KBM-7 (cell line): ENCODE results near the gene NMNAT2.
"Not testable (repeated sequence)": the region's sequence is repeated elsewhere in the genome, so short reads cannot be mapped to it uniquely, and the experiment has no call there.

Source experiments
- DNase-seq: peaks from one replicate; pipeline ENCODE4 v3.0.0-alpha.2; 2015
- in situ Hi-C: fragments of 300-500 bp; cut with MboI; formaldehyde crosslinking; loops from 2 replicates; pipeline ENCODE4 v1.14.3; 2020; ENCODE audit warnings: low sequenced_read_pairs, low pct_unique_long_range_greater_than_20kb, mixed read lengths

The NMNAT2 gene

DNA sequence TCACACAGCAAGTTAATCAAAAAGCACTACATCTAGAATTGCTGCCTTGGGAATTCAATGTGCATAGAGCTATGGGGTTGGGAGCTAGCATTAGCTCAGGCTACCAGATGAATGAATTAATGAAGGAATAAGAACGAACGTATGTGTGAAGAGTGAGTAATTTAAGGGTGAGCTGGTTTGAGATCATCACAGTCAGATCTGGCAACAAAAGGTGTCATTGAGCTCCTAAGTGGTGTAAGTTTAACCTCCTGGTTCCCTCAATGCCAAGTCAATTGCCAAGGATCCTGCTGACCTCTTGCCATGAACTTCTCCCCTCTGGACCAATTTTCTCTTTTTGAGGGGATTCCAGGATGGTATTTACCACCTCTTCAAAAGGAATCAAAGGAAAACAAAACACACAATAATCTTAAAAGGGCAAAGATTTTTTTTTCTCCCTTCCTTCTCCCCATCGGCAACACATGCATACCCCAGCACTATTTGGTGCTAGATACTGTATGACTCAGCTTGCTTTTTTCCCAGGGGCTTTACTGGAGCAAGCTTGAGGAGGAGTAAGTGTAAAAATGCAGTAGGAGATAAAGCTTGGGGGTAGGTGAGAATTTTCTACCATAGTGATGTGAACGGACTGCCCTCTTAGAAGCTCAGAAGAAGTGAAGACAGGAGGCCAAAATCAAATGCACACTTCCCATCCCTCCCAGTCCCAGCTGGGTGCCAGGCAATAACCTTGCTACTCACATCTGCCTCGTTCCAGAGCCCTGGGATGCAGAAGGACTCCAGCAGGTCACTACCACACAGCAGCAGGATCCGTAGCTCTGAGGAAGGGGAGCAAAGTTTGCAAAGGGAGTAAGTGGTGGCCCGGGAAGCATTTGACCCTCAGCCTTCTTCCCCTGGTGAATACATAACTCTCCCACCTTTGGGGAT, 140.1 kb downstream of the NMNAT2 start:
- in situ Hi-C loops: no loop called here
- DNase-seq: no peak

DNA sequence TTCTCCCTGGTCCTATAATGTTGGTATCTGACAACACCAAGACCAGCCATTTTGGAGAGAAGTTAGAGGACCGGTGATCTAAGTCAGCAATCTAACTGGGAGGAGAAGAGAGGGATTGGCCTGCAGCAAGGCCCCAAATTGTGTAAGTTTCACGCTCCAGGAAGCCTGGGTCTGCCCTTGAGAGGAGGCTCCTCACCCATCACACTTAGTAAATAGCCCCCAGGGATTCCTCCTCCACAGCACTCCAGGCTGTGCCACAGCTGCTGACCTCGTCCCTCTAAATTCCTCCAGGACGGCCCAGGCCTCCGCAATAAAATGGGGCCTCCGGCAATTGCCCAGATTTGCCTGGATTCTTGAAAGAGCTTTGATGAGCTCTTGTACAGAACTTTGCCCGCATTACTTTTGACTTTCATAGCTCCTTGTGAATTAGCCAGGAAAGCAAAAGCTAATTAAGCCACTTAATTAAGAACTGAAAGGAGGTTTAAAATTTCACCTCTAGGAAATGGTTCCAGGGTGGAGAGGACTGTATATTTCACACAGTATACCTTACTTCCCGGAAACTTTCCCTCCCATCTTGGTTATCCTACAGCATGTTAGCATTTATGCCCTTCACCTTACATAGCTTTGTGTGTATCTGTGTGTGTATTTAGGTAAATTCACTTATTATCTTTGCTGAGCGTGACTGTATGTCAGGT, 141.6 kb downstream of the NMNAT2 start:
- no peak for DNase-seq
- in situ Hi-C loops: no loop called here

DNA sequence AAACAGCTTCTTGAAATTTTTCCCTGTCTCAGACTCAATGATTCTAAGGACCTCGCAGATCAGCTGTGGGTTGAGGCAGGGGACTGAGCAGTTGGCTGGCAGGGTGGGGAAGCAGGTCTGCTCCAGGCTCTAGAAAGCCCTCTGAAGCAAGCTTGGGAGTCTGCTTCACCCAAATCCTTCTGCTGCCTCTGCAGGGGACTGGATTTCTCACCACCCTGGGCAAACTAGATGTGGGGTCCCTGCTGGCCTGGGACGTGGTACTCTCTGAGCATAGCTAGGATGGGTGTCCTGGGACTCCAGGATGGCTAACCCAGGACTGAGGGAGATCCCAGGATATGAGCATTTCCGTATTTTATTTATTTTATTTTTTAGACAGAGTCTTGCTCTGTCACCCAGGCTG, 142.9 kb downstream of the NMNAT2 start:
- no peak for DNase-seq
- in situ Hi-C loops: no loop called here

DNA sequence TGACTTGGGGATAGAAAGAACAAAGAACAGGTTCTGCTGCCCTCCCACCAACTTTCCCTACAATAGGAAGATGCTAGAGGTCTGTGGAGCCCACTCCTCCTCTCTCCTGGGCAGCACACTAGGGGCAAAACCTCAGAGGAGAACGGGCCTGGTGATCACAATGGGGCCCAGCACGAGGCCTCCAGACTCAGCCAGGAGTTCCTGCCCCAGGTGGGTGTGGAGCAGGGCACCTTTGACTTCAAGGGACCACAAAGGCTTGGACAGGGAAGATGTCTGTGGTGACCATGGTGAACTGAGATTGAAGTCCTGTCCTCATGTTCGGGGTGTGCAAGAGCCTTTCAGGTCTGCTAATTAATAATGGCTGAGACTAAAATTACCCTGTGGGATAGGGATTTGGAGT, 143.3 kb downstream of the NMNAT2 start:
- in situ Hi-C loops: no loop called here

DNA sequence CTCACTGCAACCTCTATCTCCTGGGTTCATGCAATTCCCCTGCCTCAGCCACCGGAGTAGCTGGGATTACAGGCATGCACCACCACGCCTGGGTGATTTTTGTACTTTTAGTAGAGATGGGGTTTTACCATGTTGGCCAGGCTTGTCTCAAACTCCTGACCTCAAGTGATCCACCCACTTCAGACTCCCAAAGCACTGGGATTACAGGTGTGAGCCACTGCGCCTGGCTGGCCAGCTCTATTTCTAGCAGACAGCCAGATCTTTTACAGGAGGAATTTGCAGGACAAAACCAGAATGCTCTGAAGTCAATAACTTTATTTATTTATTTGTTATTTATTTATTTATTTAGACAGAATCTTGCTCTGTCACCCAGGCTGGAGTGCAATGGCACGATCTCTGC, 144.2 kb downstream of the NMNAT2 start:
- in situ Hi-C loops, DNase-seq: not testable (repeated sequence)

More for the DNA sequence above, 143.3 kb downstream of the NMNAT2 start:
- no peak for DNase-seq

DNA sequence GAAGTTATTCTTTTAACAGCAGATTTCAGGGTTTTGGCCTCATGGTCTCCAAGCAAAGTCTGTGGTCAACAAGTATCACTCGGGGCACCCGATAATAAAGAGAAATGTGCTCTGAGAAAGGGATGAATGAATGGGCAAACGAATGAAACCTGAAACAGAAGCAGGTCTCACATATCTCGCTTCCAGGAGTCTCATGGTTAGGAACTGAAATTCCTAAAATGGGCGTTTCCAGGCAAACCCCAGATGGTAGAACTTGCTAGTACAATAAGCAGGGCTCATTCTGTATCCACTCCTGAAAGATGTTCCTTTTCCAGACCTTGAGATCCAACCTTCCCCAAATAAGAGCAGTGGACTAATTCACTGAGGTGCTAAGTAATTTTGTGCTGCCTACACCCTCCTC, 144.9 kb downstream of the NMNAT2 start:
- in situ Hi-C loops: no loop called here

DNA sequence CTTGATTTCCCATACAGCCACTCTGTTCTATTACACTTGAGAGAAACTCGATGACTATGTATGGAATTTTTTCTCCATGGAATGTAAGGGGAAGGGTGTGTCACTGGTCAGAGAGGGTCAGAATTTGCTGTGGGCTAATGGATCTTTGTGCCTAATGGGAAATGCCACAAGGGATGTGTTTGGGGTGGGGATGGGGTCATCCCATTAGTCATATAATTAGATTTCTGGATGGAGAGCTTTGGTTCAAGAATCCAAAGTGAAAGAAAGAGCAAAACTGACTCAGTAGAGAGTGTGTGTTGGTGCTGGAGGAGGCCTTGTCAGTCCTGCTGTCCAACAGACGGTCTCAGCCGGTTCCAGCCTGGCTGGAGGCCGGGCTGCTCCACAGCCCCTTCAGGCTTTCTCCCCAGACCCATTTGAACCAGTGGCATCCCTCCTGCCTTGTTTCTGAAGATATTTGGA, 145.8 kb downstream of the NMNAT2 start:
- in situ Hi-C loops: no loop called here
- DNase-seq: no peak

More for the DNA sequence above, 144.9 kb downstream of the NMNAT2 start:
- no peak for DNase-seq

DNA sequence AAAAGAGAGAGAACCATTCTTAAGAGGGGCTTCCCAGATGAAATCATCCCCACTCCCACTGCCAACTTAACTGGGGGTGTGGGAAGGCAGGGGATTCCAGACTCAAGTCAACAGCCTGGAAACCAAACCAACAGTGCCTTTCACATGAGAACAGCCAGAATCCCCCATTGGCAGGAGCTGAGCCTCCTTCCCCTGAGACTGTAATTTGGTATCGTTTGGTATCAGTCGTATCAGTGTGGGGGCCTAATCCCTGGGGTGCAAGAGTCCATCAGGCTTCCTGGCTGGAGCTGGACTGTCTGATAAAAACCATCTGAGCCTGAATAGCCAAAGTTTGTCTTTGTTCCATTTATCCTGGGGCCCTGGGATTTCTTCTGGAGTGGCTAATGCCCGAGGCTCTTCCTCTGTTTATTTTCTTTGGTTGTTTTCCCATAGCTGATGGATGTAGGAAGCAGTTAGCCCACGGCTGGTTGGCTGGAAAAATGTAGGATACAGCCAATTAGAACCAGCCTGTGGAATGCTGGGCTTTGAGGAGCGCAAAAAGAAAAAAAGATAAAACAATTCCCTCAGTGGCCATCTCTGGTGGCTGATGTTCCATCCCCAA, 147.5 kb downstream of the NMNAT2 start:
- DNase-seq: no peak
- in situ Hi-C loops: no loop called here

DNA sequence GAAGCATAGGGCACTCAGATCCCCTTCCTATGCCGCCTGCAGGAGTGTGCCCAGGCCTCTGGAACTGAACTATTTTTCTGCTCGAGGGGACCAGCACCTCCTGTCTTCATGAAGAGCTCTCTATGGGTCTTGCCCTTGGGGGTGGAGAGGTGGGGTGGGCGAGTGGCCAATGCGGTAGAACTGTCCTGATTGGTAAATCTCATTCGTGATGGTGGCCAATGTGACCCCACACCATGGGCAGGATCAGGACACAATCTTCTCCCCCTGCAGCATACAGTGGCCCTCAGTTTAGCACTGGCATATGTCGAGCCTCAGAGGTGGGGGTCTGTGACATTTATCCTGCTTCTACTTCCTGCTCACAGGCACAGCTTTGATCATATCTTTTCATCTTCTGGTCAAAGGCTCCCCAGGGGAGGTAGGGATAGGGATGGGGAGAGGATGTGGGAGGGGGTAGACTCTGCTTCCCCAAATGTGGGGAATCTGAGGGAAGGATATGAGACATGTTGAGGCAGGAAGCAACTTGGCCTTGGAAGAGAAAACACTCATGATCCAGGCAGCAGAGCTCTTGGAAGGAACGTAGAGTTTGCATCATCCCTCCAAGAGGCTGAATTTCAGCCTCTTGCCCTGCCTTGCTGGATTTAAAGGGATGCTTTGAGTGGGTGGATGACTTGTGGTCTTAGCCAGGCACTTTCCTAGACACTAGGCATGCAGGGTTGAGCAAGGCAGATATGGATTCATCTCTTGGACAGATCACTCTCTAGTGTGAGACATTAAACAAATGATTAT, 150.3 kb downstream of the NMNAT2 start:
- DNase-seq: no peak
- in situ Hi-C loops: no loop called here

DNA sequence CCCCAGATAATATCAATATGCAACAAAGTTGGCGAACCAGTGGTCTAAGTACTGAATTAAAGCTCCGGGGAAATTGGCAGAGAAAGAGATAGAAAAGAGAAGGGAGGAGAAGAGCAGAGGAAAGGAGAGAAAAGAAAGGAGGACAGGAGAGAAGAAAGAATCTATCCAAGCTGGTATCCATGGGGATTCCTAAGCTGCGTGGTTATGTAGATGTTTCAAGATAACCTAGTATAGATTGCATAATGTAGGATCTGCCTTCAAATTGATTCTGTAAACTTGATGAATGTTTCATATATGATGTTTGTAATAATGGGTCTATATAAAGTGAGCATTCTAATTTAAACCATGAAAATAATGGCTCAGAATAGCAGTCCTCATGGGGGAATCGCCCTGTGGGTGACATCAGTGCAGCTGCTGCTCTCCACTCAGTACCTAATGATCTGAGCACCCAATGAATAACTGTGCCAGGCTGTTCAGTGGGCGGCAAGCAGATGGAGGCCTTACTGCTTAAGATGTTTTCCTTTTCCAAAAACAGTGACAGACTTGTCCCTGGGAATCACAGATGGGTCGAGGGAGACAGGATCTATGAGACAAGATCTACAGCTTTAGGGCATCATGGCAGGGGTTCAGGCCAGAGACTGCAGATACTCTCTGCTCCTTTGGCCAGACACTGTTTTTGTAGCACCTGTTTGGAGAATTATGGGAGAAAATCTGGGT, 154.1 kb downstream of the NMNAT2 start:
- in situ Hi-C loops: no loop called here
- DNase-seq: no peak

DNA sequence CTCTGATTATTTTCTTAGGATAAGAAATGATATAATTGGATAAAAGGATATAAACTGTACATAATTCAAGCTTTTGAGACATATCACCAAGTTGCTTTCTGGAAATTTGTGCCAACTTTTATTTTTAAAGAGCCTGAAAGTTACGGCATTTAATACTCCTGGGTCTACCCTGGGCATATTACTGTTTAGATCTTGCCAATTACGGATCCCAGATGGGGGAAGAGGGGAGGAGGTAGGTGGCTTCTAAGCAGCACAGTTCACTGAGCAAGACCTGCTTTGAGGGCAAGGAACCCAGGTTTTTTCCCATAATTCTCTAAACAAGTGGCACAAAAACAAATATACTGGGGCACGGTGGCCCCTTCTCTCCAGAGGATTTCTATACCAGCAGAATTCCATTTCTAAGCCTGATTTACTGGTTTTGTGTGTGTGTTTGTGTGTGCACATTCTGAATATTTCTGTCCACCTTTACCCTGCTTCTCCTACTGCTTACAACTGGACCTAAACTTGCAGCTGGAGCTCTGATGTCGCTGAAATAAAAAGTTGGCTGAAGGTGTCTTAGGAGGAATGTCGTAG, 155.5 kb downstream of the NMNAT2 start:
- in situ Hi-C loops: no loop called here
- DNase-seq: no peak

DNA sequence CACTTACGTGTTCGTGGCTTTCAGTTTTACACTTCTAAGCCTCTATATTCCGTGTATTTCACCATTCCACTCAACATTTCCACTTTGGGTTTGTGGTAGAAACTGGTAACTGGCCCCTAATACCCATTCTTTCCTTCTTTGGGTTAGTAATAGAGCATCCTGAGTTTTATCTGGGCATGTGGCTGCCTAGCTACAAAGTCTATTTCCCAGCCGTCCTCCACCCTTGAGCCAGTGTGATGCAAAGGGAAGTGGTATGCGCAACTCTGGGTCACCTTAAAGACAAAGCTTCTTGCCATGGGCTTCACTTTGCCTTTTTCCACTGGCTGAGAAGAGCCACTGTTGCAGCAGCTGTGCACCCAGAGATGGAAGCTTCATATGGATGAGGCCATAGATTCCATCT, 158.3 kb downstream of the NMNAT2 start:
- in situ Hi-C loops: no loop called here
- no peak for DNase-seq

DNA sequence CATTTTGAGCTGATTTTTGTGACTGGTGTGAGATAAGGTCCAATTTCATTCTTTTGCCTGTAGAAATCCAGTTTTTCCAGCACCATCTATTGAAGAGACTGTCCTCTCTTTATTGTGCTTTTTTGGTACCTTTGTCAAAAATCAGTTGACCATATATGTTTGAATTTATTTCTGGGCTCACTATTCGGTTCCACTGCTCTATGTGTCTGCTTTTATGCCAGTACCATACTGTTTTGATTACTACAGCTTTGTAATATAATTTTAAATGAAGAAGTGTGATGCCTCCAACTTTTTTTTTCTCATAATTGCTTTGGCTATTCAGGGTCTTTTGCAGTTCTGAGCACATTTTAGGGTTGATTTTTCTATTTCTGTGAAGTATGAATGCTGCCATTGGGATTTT, 163.1 kb downstream of the NMNAT2 start:
- DNase-seq: no peak
- in situ Hi-C loops: no loop called here

DNA sequence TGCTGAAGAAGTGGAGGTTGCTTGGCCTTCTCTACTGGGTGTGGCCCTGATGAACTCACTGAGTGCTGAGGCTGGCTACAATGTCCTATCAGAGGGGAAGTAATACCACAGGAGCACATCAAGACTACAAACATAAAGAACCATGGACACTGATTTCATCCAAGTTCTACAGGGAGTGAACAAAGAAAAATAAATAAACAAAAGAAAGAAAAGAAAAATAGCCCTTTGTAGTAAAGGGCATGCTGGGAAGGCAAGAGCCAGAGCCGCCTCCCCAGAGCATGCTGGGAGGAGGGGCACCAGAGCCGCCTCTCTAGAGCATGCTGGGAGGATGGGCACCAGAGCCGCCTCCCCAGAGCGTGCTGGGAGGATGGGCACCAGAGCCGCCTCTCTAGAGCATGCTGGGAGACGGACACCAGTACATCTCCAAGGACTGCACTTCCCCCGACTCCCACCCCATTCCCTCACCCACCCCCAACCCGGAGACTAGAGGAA, 166.2 kb downstream of the NMNAT2 start:
- DNase-seq: no peak
- in situ Hi-C loops: no loop called here

DNA sequence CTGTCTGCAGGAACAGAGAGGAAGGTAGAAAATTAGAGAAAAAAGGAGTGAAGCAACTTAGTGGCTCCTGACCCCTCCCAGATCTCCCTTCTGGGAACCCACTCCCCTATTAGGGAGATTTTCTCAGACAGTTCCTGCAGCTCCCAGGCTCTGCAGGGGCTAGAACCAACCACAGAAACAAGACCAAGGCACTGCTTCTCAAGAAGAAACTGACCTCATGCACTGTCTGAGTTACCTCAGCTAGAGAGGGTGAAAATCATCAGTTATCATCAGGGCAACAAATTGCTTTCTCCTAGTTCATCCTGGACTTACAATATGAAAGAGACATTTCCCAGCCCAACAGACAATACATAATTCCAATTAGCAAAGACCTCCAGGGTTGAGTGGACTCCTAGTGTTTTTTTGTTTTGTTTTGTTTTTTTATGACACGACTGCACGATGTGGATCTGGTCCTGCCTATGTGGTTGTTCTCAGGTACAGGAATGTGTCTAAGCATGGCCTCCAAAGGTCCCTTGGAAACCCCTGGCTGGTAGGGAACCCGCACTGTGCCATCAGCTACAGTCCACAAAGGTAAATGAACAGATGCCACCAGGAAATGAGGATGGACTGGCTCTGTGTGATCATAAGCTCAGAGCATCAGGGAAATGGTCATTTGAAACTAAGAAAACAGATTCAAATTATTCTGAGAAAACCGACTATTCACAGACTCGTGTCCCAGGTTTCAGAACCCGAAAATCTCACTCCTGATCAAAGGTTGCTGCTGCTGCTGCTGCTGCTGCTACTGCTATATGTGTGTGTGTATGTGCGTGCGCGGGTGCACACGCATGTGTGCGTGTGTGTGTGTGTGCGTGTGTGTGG, 166.8 kb downstream of the NMNAT2 start:
- in situ Hi-C loops: no loop called here
- DNase-seq: no peak

DNA sequence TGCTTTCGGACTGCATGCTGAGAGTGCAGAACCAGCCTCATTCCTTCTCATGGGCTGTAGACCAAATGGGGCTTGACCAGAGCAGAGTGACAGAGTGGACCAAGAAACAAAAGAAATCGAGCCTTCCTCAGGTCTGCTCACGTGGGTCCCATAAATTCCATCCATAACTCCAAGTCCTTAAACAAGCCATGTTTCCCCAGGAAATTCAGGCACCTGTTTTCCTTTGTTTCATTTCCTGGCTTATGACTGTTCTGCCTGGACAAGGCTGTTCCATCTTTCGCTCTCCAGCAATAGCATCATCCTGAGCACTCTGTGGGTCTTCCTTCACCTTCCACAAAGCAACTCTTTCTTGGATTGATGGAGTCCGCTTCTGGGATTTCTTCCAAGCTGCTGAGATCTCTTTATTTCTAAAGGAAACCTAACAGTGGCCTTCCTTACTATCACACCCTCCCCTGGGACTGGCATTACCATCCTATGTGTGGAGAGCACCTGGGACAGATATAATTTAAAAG, 168.2 kb downstream of the NMNAT2 start:
- DNase-seq: no peak
- in situ Hi-C loops: loop anchor here (25.0 kb wide), 1 partner anchor 288 kb away; the partner anchor contains the start of gene SHCBP1L
